ENCODE results near the gene IL25. TPM values are rescaled to one million over a fixed set of nuclear protein-coding genes. Genes with fewer than 3 reads are reported as not detected.
"Not testable (repeated sequence)": the region's sequence is repeated elsewhere in the genome, so short reads cannot be mapped to it uniquely, and the experiment has no call there.

The IL25 gene
- total RNA-seq, 1 donor from 2014 or later, result not detected

DNA sequence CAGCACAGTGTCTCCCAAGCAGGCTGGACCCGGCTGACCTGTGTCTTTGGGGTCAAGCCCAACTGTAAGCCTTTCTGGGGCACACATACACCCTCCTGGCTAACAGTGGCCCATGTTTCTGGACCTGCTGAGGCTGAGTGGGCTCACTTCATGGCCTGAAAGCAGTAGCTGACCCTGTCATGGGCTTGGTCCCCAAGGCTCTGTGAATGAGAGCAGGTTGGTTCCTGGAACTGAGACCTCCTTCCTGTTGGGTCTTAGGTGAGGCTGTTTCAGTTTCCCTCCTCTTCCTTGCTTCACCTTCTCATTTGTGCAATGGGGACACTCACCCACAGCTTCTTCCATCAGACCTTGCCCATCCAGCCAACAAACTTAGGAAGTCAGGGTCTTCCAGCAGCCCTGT, 744 bp upstream of the IL25 start:
- intact Hi-C loops (cut with micrococcal nuclease), result no loop called here

DNA sequence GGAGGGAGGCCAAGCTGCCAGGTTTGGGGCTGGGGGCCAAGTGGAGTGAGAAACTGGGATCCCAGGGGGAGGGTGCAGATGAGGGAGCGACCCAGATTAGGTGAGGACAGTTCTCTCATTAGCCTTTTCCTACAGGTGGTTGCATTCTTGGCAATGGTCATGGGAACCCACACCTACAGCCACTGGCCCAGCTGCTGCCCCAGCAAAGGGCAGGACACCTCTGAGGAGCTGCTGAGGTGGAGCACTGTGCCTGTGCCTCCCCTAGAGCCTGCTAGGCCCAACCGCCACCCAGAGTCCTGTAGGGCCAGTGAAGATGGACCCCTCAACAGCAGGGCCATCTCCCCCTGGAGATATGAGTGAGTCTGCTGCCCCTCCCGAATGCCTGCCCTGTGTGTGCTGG, 432 bp downstream of the IL25 start:
- intact Hi-C loops (cut with micrococcal nuclease), result no loop called here

DNA sequence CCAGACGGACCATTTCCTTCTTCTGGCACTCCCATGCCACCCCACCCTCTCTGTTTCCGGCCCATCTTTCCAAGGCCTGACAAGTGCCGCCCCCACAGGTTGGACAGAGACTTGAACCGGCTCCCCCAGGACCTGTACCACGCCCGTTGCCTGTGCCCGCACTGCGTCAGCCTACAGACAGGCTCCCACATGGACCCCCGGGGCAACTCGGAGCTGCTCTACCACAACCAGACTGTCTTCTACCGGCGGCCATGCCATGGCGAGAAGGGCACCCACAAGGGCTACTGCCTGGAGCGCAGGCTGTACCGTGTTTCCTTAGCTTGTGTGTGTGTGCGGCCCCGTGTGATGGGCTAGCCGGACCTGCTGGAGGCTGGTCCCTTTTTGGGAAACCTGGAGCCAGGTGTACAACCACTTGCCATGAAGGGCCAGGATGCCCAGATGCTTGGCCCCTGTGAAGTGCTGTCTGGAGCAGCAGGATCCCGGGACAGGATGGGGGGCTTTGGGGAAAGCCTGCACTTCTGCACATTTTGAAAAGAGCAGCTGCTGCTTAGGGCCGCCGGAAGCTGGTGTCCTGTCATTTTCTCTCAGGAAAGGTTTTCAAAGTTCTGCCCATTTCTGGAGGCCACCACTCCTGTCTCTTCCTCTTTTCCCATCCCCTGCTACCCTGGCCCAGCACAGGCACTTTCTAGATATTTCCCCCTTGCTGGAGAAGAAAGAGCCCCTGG, 3.1 kb downstream of the IL25 start:
- intact Hi-C loops (cut with micrococcal nuclease), result no loop called here

DNA sequence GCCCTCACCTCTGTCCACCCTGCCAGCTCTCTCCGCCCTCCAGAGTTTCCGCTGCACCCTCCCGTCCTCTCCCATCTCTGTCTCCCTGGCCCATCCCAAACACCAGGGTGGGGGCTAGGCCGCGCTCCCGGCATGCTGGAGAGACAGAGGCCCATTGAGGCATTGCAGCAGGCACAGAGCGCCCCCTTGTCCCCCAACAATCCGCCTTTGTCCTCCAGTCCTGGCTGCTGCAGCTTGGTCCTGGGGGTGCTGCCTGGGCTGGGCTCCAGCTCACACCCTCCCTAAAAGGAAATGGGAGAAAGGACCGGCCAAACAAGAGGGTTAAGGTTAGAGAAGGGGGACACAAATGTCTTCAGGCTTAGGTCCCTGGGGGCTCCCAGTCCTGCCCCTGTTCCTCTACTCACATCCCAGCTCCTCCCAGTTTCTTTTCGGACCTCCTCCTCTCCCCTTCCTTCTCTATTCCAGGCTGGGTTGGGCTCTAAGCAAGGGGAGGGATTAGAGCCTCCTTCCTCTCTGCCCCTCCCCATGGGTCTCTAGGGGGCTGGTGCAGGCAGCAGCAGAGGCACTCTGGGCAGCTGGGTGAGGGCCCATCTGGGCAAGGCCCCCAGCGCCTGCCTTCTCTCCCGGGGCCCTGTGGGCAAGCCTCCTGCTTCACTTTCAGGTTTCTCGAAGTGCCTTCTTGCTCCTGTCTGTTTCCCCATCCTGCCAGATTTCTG, 4.0 kb downstream of the IL25 start, which contains the start of gene CMTM5:
Gene CMTM5, plus strand, starts transcription at position 565 of the 716 bp plus-strand sequence. CDS start 206 bp downstream, outside the sequence.
- intact Hi-C loops (cut with micrococcal nuclease), result no loop called here

DNA sequence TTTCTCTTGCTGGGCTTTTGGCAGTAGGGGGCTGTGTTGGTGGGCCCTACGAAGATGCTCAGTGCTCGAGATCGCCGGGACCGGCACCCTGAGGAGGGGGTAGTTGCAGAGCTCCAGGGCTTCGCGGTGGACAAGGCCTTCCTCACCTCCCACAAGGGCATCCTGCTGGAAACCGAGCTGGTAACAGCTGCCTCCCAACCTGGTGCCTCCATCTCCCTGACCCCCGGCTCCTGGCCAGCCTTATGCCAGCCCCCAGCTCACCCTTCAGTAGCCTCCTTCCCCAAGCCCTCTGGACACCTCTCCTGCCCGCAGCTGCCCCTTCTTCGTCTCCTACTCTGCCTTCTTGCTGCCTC, 4.6 kb downstream of the IL25 start:
- intact Hi-C loops (cut with micrococcal nuclease), result no loop called here

DNA sequence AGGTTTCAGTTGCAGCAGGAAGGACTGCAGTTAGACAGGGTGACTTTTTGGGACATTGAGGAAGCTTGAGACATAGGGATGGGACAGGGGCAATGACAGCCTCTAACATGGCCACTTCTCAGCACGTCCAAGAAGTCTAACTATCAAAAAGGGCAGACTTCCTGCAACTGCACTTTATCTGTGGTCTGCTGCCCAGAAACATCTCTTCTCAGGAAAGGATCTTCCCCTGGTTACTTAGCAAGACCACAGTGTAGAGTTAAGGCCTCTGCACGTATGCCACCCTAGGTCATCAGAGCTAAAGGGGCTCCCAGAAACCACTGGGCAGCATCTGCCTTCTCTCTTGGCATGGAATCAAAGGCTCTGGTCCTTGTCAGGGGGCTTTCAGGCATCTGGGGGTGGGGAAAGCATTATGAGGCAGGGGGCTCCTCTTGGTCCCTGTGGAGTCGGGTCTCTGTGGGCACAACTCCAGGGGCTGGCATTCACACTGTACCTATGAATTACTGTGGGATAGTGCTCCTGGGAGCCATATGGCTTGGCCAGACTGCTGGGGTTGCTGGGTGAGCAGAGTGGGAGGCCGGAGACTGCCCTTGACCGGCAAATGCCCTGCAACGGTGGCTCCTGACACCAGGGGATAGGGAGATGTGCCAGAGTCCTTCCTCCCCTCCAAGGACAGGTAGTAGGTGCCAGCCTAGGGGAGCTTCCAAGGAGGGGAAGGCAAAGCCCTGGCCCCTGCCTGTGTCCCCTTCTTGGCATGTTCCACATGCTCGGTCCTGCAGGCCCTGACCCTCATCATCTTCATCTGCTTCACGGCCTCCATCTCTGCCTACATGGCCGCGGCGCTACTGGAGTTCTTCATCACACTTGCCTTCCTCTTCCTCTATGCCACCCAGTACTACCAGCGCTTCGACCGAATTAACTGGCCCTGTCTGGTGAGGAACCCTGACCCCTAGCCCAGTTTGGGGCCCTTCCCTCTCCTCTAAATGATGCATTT, 5.3 kb downstream of the IL25 start:
- intact Hi-C loops (cut with micrococcal nuclease), result no loop called here

DNA sequence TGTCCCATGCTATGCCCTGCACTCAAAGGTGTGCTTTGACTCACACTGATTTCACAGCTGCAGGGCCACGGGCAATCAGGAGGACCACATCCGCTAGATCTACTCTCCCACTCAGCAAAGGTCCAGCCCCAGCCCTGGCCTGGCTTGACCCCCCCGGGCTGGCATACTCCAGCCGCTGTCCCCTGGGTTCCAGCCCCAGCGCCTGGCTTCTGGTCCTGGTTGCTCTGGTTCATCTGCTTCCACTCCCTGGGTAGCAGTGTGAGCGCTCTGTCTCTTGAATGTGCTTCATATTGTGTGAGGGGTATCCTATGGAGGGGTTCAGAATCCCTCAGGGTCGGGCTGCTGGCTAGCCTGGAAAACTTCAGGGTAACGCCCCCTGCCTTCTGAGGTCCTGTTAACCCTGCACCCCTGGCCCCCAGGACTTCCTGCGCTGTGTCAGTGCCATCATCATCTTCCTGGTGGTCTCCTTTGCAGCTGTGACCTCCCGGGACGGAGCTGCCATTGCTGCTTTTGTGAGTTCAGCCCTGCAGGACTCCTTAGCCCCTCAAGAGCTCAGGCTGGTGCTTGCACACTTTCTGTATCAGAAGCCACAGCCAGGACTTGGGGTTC, 6.1 kb downstream of the IL25 start:
- intact Hi-C loops (cut with micrococcal nuclease), result no loop called here

DNA sequence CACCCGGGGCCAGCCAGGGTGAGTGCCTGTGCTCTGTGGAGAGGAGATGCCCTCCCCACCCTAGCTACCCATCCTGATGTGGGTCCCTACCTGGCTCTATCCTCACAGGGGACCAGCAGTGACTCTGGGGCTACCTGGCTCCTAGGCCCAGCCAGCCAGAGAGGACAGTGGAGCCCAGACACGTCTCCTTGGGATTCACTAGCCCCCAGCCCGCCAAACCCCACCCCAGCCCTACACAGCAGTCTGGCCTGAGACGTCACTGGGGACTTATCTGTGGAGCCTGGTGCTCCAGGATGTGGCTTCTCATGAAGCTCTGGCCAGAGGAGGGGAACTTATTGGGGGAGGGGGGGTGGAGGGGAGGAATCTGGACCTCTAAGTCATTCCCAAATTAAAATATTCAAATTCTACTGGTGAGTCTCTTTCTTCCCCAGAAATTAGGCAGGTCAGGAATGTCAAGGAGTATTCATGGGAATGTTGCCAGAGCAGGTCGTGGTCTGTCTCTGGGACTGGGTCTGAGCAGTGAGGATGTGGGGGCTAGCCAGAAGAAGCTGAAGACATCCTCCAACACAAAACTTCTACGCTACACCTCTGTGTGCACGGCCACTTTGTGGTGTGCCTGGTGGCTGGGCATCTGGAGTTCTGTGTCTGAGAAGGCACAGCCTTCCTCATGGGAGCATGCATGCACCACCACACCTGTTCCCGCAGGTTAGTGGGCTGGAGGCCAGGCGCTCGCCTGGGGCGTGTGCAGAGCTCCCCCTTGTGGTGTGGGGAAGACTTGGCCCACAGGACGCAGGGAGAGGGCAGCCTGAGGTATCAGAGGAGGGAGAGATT, 7.0 kb downstream of the IL25 start:
- intact Hi-C loops (cut with micrococcal nuclease), result loop anchor here (1.0 kb wide), 3 partner anchors 51 to 259 kb away; no protein-coding TSS in a partner anchor

DNA sequence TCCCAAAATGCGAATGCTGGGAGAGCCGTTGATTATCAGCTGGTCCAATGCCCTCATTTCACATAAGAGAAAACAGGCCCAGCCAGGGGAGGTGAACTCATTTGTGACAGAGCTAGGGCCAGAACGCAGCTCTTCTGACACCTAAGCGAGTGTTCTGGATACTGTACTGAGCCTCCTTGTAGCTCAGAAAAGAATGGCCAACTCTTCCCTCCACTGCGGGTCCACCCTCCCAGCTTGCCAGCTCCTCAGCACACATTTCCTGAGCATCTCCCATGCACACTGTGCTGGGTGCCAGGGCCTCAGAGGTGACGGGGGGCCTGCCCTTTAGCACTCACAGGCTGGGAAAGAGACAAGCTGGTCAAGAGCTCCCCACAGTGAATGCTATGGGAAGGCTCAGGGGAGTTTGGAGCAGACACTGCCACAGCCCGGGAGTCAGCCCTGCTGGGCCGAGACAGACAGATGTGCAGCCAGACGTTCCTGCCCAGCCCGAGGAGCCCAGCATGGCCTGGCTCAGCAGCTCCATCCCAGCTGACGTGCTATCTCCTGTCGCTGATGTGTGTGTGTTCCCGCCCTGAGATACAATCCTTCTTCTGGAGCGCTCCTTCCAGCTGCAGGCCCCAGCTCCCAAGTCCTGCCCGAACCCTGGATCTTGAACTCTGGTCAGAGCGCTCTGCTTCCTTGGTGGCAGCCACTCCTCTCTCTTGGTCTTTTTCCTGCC, 7.7 kb downstream of the IL25 start:
- intact Hi-C loops (cut with micrococcal nuclease), result loop anchor here (1.0 kb wide), 3 partner anchors 52 to 260 kb away; no protein-coding TSS in a partner anchor

DNA sequence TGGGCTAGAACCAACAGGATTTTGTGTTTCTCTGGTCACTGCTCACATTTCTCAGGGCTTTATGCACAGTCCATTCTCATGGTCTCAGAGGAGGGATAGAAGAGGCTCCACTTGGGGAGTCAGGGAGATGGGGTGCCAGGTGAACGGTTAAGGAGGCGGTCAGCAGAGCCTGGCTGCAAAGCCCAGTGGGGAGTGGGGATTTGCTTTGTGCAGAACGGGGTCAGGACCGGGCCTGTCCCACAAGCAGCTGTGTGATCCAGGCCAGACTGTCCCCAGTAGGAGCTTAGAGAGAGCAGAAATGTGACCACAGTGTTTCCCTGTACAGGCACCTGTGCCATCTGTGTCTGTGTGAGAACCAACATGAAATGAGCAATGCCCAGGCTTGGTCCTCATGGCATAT, 8.4 kb downstream of the IL25 start:
- intact Hi-C loops (cut with micrococcal nuclease), result loop anchor here (1.0 kb wide), 3 partner anchors 53 to 261 kb away; no protein-coding TSS in a partner anchor

DNA sequence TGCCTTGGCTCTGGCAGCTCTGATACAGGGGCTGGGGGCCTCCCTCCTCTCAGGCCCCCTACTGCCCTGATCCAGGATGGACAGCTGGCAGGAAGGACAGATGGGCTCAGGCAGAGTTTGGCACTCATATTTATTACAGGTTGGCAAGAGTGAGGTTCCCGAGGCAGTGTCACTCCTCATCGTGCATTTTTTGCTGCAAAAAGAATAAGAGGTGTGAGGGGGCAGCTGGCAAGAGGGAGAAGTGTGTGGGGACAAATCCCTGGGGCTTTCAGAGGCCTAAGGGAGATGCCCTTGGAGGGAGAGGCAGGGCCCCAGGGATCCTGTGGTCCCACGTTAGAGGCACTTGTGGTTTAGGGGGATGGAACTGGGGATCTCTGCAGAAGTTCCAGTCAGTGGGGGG, 9.3 kb downstream of the IL25 start:
- intact Hi-C loops (cut with micrococcal nuclease), result no loop called here

DNA sequence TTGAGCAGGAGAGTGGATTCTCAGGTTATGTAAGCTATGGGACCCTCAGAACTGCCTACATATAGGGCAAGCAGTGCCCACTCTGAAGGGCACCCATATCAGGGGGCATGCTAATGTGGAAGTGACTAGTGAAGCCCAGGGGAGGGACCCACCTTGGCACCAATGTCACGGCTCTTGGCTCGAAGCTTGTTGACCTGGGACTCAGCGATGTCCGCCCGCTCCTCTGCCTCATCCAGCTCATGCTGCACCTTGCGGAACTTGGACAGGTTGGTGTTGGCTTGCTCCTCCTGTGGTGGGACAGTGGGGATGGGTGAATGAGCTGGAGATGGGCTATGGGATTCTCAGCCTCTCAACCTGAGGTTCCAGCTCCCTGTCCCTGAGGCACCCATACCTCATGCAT, 9.7 kb downstream of the IL25 start:
- intact Hi-C loops (cut with micrococcal nuclease), result no loop called here

DNA sequence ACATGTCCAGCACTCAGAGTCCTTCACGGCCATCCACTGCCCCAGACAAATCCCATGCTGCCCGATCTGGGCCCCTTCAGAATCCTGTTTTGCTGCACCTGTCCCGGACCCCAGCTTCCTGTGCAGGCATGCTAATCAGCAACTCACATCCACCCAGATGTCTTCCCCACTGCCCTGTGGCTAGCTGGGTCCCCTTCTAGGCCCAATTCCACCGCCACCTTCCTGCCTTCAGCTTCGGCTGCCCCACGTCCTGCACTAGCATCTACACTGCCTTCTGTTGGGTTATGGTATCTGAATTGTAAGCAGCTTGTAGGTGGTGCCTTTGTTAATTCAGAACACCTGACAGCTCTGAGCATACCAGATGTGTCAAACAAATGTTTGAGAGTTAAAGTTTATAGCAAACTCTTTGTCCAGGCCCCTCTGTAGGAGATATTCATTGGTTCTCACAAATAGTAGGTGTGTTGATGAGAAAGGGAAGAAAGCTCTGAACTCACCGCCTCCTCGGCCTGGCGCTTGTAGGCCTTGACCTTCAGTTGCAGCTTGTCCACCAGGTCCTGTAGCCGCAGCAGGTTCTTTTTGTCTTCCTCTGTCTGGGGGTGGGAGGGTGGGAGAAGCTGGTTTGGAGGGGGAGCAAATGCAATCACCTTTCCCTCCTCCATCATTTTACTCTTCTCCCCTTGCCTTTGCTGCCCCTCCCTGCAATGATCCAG, 10.3 kb downstream of the IL25 start:
- intact Hi-C loops (cut with micrococcal nuclease), result no loop called here

DNA sequence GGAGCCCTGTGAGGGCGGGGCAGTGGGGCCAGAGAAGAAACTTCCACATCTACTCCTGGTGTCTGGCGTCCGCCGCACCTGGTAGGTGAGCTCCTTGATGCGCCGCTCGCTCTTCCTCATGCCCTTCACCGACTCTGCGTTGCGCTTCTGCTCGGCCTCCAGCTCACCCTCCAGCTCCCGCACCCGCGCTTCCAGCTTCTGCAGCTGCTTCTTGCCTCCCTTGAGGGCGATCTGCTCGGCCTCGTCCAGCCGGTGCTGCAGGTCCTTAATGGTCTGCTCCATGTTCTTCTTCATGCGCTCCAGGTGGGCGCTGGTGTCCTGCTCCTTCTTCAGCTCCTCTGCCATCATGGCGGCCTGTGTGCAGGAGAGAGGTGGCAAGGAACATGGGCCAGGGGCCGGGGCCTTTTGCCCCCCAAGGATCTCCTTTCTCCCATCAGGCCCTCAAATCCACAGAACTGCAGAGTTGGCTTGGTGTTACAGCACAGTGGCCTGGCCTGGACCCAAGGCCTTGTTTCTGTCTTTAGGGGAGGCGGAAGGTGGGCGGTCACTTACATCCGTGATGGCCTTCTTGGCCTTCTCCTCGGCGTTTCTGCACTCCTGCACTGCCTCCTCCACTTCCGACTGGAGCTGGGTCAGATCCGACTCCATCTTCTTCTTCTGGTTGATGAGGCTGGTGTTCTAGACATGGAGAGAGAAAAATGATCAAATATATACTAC, 11.9 kb downstream of the IL25 start:
- intact Hi-C loops (cut with micrococcal nuclease), result no loop called here

DNA sequence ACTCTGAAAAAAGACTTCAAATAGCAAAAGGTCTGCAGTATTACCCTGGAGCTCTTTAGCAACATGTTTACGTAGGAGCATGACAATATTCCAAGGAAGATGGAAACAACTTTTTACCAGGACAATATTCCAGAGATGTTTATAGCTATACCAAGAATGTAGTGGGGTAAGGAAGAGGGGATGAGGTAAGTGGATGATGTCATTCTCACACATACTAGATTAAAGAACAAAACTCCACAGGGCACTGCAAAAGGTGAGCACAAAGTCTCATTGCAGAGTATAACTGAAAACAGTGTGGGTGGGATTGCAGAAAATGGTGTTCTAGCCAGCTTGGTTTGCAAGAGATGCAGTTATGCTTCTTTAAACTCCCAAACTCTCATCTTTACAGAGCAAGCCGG, 12.6 kb downstream of the IL25 start:
- intact Hi-C loops (cut with micrococcal nuclease), result no loop called here

DNA sequence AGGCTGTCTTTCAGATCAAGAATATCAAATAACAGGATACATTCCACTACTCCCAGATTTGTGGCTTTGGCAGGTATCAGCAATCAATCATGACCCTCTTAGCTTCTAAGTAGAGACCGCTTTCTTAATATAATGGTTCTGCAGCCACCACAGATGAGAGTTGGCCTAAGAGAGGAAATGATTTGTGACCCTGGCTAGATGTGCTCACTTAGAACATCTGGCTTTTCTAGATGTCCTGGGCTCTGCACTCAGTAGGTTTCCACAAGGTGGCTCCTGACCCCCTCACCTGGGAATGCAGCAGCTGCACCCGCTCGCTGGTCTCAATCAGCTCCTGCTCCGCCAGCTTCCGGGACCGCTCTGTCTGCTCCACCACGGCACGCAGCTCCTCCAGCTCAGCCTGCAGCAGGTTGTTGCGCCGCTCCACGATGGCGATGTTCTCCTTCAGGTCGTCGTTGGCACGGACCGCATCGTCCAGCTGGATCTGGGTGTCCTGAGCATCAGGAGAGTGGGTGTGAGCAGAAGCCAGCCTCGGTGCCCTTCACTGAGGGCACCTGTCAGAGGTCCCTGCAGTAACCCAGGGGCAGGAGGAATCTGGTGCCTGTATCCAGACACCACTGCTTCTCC, 13.1 kb downstream of the IL25 start:
- intact Hi-C loops (cut with micrococcal nuclease), result no loop called here

DNA sequence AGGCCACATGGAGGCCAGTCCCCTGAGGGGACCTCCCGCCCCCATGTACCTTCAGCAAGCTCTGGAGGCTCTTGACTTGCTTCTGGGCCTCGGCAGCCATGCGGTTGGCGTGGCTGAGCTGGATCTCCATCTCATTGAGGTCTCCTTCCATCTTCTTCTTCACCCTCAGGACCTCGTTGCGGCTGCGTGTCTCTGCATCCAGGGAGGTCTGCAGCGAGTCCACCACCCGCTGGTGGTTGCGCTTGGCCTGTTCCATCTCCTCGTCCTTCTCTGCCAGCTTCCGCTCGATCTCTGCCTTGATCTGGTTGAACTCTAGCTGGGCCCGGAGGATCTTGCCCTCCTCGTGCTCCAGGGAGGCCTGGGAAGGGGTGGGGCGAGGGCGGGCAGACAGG, 13.7 kb downstream of the IL25 start:
- intact Hi-C loops (cut with micrococcal nuclease), result not testable (repeated sequence)

DNA sequence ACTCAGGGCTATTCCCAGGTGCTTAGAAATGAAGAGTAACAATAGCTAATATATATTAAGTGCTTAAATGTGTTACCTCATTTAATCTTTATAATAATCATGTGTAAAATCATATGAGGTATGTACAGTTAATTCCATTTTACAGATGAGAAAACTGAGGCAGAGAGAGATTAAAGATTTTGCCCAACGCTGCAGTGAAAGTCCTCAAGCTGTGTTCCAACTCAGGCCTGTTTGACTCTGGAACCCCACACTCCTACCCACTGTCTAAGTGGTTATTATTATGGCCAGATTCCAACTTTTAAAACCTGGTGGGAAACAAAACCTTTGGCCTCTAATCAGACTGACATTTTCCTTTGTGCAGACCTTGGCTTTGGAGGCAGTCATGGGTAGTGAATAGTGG, 14.4 kb downstream of the IL25 start:
- intact Hi-C loops (cut with micrococcal nuclease), result no loop called here

Data from T-helper 1 cell treated with Interleukin-12 subunit alpha and Interleukin-12 subunit beta and Interleukin-4 antibody, amounts not matched to agents 30 ng/mL and 1 ng/mL, for 36 hours (primary cell).